ENCODE results near the gene RASA3.

The RASA3 gene

GRCh38 chr13:113981194-113981605, 151.2 kb downstream of the RASA3 start:
- no peak for DNase-seq (ENCODE audit: low spot score)

- DNase-seq (ENCODE audit: low spot score): no peak
These were observed 151.8 kb downstream of the RASA3 start for GRCh38 chr13:113980489-113981064.

GRCh38 chr13:113979791-113980471, 152.5 kb downstream of the RASA3 start:
- DNase-seq (ENCODE audit: low spot score): no peak

GRCh38 chr13:113978741-113979481, 153.5 kb downstream of the RASA3 start:
- DNase-seq (ENCODE audit: low spot score): no peak

- no peak for DNase-seq (ENCODE audit: low spot score)
These were observed 154.4 kb downstream of the RASA3 start for GRCh38 chr13:113977976-113978375.

- no peak for DNase-seq (ENCODE audit: low spot score)
These were observed 155.4 kb downstream of the RASA3 start for GRCh38 chr13:113976711-113977684.

- no peak for DNase-seq (ENCODE audit: low spot score)
These were observed 157.0 kb downstream of the RASA3 start for GRCh38 chr13:113975416-113975815.

- DNase-seq (ENCODE audit: low spot score): no peak
These were observed 157.8 kb downstream of the RASA3 start for GRCh38 chr13:113974304-113975281.

- no peak for DNase-seq (ENCODE audit: low spot score)
These were observed 158.9 kb downstream of the RASA3 start, which contains the start of gene C13orf46 for GRCh38 chr13:113973218-113974164. Gene C13orf46, minus strand, starts transcription at chr13:113974076. Its CDS starts 79 bp downstream, at chr13:113973997.

GRCh38 chr13:113972451-113973217, 159.8 kb downstream of the RASA3 start:
- DNase-seq (ENCODE audit: low spot score): no peak

- no peak for DNase-seq (ENCODE audit: low spot score)
These were observed 160.8 kb downstream of the RASA3 start for GRCh38 chr13:113971471-113972231.

- no peak for DNase-seq (ENCODE audit: low spot score)
These were observed 161.5 kb downstream of the RASA3 start for GRCh38 chr13:113970810-113971470.

GRCh38 chr13:113969973-113970611, 162.3 kb downstream of the RASA3 start:
- no peak for DNase-seq (ENCODE audit: low spot score)

GRCh38 chr13:113969311-113969972, 163.0 kb downstream of the RASA3 start:
- no peak for DNase-seq (ENCODE audit: low spot score)

- no peak for DNase-seq (ENCODE audit: low spot score)
These were observed 163.7 kb downstream of the RASA3 start for GRCh38 chr13:113968463-113969310.
